GM19238 (cell line): ENCODE results near the gene MS4A14.
"Not testable (repeated sequence)": the region's sequence is repeated elsewhere in the genome, so short reads cannot be mapped to it uniquely, and the experiment has no call there.

Experiments used
- DNase-seq: peaks from one replicate; pipeline ENCODE4 v3.0.0; 2011; ENCODE audit warnings: low spot score; ENCODE audit not compliant: insufficient read length

MS4A14 gene, protein sequence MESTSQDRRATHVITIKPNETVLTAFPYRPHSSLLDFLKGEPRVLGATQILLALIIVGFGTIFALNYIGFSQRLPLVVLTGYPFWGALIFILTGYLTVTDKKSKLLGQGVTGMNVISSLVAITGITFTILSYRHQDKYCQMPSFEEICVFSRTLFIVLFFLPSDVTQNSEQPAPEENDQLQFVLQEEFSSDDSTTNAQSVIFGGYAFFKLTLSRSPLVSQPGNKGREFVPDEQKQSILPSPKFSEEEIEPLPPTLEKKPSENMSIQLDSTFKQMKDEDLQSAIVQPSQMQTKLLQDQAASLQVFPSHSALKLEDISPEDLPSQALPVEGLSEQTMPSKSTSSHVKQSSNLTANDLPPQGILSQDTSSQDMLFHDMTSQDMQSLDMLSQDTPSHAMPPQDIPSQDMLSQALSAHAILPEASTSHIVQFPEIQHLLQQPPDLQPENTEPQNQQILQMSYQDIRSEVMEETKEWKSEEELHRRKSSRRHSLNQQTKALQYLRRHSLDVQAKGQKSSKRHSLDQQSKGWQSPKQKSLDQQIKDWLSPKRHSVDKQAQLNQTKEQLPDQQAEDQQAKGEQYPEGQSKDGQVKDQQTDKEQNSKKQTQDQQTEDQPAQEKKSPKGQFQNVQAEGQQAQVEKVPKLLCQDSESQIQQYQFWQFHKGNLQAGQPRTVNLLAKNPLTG

DNA sequence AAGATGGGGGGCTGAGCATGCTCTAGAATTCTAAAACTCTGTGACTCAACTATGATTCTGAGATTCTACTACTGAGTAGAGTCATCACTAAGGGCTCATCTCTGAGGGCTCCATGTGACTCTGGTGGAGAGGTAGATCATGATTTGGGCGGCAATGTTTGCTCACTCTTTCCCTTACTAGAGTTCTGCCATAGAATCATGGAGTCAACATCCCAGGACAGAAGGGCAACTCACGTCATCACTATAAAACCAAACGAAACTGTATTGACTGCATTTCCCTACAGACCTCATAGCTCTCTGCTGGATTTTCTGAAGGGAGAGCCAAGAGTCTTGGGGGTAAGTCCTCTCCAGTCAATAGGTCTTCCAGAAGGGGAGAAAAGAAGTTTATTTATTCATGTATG lies at the start of gene MS4A14:
Gene MS4A14 (plus strand): TSS at position 78 of the 400 bp plus-strand sequence. CDS start 120 bp downstream, at position 198.
- no peak for DNase-seq

DNA sequence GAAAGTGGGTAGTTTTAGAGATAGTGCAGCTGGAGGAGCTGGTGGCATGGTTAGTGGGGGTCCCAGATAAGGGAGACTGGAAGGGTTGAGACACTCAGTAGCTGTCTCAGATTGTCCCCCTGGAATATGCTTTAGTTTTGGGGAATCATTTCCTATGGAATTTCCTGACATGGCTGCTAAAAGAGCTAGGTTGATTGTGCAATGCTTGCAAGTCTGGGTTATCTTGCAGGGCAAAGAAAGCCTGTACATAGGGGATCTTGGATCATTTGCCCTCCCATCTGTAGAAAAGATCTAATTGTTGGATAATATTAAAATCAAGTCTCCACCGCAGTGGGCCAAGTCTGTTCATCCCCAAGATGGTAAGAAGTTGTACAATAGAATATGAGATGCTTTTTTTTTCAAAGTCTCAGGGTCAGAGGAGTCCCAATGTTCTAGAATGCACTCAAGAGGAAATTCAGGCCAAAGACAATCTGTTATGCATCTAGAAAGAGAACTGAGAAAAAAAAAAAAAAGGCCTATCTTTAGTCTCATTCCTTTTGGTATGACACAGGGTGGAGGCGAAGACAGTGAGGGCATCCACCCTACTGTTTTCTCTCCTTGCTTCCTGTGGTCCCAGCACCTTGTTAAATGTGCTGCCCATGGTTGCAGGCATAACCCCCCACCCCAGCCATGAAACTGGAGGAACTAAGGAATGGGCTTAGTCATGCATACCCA lies 49.0 kb upstream of the MS4A14 start:
- DNase-seq = no peak

DNA sequence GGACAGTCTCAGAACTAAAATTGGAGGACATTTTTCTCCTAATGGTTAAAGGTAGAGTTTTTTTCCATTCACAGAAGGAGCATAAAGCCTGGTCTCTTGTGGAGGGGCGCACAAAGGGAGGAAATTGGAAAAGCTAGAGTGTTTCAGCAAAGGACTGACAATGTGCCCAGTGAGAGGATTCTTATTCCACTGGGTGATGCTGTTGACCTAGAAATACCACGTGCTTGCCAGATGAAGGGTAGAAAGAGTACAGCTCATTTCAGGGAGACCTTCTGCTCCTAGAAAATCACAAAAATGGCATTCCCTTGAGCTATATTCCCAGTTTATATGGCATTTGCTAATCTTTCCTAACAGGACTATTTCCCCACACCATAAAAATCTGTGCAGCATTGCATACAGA lies 48.1 kb upstream of the MS4A14 start:
- DNase-seq = no peak

DNA sequence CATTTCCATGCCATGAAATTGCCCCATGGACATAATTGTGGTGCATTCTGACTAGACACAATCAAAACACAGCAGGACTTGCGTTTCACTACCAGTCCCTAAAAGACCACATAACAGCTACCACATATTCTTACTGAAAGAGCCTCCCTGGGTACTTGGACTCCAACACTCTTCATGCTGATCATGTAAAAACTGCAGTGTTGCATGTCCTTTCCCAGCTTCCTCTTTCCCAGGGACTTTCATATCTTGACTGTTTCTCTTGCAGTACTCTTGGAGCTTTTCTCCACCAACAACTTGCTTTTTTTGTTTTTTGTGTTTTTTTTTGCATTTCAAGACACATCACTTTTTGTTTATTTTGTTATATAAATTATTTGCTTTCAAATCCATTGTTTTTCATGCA lies 46.3 kb upstream of the MS4A14 start:
- no peak for DNase-seq

DNA sequence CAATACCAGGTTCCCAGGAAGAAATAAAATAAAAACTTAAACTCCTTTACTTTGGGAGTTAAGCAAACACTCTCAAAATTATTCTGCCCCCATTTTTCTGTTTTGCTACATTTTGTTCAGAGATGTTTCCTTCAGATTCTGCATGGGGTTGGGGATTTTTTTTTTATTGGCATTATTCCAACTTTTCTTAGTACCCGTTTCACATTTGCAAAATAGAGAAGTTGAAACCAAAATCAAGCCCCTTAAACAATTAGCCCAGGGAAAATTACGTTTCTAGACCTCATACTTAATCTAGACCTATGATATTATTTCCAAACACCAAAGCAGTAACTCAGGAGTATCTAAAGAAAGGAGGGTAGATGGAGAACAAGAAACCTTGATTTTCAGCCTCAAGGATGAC lies 38.5 kb upstream of the MS4A14 start:
- no peak for DNase-seq

DNA sequence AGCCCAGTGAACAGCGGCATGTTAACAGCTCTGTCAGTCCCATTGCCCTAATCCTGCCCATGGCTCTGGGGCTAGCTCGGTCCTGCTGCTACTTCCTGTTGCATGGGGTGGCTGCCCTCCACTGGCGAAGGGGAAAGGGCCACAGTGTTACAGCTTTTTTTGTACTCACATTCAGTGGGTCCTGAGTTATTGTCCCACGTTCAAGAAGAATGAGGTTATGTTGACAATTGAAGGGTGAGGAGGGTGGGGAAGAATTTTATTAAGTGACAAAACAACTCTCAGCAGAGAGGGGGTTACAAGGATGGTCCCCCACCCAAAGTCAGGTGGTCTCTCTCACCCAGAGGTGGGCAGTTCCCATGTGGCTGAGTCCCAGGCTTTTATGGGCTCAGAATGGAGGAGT lies 35.6 kb upstream of the MS4A14 start:
- DNase-seq = no peak

DNA sequence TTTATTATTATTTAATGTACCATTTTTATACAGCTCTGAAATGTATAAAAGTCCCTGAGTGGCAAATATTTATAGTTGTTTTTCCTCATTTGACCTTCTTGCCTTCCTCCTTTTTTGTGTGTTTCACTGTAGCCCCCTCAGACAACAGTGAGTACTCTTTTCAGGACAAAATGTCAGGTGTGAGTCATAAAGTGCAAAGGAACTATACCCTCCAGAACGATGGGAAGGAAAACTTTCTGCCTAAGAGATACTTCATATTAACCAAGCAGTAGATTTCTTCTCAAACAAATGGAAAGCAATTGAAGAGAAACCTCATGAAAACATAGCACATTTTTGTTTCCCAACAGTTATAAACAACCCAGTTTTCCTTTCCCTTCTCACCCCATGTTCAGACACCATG lies 34.0 kb upstream of the MS4A14 start:
- DNase-seq = no peak

DNA sequence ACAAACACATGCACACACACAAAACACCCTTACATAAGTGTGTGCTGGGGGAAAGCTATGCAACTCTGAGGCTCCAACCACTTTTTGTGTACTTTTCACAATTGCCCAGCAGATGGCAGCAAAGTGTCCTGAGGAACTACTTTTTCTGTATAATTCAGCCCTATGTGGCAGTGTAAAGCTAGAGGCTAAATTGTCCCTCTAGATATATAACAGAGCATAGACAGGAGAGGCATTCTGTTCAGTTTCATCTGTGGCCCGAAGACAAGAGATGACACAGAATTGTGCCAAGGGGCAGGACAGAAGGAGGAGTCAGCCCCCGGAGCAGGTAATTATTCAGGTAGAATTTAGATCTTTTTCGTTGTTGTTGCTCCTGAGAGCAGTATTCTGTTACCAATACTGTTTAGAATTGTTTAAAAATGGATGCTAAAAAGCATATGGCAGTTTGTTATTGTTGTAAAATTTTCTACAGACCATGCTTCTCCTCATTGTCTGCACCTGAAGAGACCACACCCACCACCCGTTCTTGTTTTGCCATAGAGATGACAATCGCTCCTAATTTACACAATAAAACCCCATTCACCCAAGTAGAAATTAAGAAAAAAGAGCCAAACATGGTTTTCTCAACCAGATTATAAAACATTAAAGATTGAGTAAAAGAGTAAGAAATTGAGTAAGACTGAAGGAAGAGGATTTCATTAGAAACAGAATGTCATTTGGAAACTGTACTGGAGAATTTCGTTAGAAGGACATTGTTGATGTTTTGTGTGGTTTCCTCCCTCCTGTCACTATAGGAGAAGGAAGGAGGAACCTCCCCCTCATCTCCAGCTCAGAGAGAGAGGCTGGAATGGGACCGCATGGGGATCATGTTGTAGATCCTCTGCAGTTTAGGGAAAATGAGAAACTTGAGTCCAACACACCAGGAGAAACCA lies 32.5 kb upstream of the MS4A14 start:
- peak; percentile 36 for DNase-seq

DNA sequence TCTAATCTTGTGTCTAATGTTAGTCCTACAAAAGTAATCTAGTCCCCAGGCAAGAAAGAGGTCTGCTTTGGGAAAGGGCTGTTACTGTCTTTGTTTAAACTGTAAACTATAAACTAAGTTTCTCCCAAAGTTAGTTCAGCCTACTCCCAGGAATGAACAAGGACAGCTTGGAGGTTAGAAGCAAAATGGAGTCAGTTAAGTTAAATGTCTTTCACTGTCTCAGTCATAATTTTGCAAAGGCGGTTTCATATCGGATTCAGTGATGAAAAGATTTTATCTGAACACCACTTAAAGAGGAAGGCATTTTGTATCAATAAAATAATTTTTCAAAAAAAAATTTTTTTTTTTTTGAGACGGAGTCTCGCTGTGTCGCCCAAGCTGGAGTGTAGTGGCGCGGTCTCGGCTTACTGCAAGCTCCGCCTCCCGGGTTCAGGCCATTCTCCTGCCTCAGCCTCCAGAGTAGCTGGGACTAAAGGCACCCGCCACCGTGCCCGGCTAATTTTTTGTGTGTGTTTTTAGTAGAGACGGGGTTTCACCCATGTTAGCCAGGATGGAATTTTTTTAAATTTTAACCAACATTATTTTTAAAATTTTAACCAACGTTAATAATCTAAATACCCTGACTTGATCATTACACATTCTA lies 29.9 kb upstream of the MS4A14 start:
- not testable (repeated sequence) for DNase-seq

DNA sequence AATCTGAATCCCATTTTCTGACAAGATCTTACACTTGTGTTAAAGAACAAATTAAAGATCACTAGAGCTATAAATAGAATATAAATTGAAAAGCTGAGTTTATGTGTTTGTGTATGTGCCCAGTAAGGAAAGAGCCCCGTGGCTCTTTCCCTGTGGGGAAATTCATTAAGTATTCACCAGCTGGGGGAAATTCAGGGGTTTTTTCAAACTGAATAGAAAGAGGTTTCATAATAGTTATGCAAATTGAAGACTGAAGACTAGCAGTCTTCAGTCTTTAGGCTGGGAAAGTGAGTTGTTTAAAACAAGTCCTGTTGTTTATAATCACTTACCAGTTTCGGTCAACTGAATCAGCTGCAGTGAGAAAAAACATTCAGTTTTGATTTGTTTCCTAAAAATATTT lies 29.2 kb upstream of the MS4A14 start:
- peak; percentile 51 for DNase-seq

DNA sequence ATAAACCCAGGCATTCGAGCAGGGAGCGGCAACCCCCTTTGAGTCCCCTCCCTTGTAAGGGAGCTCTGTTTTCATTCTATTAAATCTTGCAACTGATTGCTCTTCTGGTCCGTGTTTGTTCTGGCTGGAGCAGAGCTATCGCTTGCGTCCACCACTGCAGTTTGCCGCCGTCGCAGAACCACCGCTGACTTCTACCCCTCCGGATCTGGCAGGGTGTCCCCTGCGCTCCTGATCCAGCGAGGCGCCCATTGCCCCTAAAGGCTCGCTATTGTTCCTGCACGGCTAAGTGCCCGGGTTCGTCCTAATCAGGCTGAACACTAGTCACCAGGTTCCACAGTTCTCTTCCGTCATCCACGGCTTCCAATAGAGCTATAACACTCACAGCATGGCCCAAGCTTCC lies 28.4 kb upstream of the MS4A14 start:
- no peak for DNase-seq

DNA sequence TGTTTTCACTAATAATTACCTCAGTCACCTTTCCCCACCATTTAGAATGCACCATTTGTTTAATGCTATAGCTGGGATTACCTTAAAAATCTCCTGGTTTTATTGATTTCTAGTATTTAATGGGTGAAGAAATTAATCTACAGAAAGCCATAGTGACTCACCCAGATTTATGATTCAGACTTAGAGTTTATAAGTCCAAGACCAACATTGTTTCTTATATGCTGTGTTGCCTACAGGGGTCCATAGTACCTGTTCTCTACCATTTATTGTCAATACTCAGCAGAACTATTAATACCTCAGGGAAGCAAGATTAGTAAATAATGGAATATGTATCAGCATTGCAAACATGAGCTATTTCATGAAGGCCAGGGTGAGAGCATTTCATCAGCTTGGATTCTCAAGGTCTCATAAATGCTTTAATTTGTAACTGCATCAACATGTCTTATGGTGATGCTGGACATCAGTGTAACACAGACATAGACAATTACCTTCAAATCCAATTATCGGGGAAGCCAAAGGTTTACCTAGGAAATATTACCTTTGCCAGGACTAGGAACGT lies 25.9 kb upstream of the MS4A14 start:
- no peak for DNase-seq

DNA sequence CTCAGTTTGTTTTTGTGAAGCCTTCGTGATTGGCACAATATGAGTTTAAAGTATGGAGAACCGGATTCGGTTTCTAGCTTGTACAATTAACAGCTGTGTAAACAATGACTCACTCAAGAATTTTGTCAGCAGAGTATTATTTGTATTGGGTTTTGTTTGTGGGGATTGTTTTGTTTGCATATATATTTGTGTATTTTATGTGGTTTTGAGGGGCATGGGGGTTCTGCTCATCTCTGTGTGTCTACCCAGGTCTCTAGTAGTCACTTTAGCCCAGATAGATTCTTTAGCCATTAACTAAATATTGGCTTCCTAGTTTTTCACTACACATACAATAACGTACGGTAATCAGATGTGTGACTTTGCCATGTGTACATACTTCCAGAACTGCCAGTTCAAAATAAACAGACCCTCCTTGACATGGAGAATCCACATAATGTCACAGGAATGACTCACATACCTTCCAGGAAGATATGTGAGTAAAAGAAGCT lies 25.4 kb upstream of the MS4A14 start:
- no peak for DNase-seq

DNA sequence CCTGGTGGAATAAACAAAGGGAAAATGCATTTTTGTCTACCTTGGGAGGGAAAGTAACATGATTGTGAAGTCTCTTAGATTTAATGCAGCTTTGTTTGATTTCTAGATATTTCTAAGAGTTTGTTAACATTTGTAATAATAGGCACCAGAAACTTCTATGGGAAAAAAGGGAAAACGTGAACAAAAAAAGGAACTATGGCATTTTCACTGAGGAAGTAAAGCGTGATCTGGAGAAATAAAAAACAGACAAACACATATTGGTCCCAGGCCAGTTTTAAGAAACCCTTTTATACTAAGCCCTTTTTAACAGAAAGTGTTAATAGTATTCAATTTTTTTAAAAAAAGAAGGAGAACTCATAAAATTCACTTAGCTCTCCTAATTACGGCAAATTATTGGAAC lies 24.9 kb upstream of the MS4A14 start:
- DNase-seq = no peak

DNA sequence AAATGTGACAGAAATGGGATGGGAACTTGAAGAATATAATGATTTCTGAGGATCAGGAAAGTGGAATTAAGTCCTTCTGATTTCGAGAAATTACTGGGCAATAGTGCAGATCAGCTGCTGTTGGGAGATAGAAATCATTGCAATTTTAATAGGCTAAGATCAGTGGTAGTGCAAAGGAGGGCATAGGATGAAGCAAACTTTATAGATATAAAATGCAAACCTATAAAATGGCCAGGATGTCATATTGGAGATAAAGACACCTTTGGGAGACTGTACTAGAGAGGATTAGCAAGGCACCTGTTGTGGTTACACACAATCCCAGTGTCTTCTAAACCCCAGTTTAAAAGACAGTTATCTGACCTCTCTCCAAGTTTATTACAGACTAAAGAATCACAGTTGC lies 24.4 kb upstream of the MS4A14 start:
- no peak for DNase-seq

DNA sequence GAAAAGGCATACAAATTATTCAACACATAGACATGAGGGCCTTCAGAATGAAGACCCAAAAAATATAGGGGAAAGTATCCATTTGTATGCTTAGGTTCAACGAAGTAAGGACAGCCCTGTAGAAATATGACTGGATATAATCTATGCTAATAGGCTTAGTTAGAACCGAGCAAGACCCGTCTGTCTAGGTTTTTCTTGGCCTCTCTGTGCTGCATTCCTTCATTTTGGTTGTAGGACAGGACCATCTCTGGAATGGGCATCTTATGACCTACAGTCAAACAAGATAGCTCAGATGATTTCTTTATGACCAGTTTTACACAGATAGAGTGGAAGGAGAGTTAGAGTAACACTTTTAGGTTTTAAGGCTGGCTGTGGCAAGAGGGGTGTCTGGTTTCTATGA lies 23.5 kb upstream of the MS4A14 start:
- DNase-seq = no peak

DNA sequence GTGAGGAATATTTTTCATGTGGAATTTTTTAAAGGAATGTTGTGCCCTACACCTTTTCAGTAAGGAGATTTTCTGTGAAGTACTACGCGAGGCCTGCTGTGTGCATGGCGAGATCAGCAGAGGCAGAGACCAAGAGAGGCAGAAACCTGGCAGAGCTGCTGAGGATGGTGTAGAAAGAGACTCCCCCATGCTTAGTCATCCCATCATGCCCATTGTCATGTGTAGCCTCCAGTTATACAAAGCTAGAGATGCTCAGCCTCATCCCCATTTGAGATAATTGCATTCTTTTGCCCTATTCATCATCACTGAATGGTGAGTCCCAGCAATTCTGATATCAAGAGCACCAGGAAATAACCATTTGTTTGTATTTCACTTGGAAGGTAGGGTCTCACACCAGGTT lies 20.9 kb upstream of the MS4A14 start:
- no peak for DNase-seq

DNA sequence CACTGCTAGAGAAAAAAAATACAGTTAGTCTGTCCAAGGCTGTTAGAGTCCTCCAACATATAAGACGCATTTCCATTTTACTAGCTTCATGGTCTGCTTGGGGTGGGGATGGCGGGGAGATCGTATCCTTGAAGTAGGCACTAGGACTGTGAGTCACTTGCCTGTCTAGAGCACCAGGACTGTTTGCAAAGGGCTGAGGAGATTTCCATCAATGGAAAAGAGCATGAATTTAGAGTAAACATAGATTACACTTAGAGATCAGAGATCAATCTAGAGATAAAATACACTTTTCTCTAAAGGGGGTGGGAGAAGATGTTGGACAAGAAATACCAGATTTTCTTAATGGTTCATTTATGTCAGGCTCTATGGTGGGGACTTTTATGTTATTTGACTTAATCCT lies 19.7 kb upstream of the MS4A14 start:
- DNase-seq = no peak

DNA sequence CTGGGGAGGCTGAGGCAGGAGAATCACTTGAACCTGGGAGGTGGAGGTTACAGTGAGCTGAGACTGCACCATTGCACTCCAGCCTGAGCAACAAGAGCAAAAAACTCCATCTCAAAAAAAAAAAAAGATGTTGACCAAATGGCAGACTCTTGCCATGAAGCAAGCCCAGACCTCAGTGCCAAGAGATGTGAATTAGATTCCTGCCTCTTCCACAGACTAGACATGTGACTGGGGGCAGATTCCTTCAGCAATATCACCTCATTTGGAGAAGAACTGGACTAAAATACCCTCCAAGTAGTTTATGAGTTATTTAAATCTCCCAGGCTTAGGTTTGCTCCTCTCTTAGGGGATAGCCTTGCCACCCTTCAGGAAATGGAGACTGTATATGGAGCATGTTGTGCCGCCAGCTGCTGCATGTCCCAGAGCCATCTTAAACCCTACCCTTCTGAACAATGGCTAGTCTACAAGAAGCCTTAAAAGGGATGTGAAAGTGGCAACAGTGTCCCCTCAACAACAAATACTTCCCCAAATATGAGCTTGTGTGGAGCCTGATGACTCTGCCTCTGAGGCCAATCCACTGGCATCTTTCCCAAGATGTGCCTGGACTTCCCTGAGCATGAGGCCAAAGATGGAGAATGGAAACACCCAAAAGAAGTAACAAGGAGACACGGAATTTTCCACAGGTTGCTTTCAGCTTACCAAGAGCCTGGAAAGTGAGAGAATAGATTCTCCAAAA lies 18.7 kb upstream of the MS4A14 start:
- DNase-seq = no peak

DNA sequence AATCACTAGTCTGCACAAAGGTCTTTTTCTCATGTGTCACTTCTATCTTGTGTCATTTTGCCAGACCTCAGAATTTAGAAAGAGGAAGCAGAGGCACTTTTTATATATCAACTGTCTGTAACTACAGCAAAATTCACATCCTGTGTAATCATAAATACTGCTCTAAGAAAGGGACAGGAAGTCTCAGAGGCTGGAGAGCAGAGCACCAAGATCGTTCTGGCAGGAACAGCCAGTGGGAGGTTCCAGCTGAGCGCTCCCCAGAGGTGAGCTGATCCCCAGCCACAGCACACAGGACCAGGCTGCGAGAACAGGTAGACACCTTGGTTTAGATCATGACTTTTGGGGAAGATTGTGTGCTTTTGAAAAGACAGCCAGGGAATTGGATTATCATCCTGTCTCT lies 17.9 kb upstream of the MS4A14 start, which contains the start of gene MS4A7:
Gene MS4A7 (plus strand): TSS at position 179 of the 400 bp plus-strand sequence. CDS start 4,610 bp downstream, outside the sequence.
- DNase-seq = peak; percentile 40
